GM12872 (cell line): ENCODE results near the gene SLC5A10.

ENCODE experiments used
- CTCF ChIP-seq: IDR thresholded peaks from 3 replicates; pipeline ENCODE4 v1.5.1; 2011; ENCODE audit warnings: low read depth, mild to moderate bottlenecking, low read length, moderate library complexity; ENCODE audit not compliant: insufficient read depth

The SLC5A10 gene

GRCh38 chr17:19010729-19011505 lies 59.0 kb downstream of the SLC5A10 start:
- TF ChIP-seq CTCF, result no peak

GRCh38 chr17:19011581-19011980 lies 59.6 kb downstream of the SLC5A10 start:
- TF ChIP-seq CTCF, result no peak

GRCh38 chr17:19012171-19013080 lies 60.5 kb downstream of the SLC5A10 start:
- no peak for TF ChIP-seq CTCF

GRCh38 chr17:19013226-19013625 lies 61.3 kb downstream of the SLC5A10 start:
- no peak for TF ChIP-seq CTCF

GRCh38 chr17:19013806-19014627 lies 62.1 kb downstream of the SLC5A10 start:
- TF ChIP-seq CTCF, result no peak

GRCh38 chr17:19014628-19015215 lies 62.8 kb downstream of the SLC5A10 start:
- no peak for TF ChIP-seq CTCF
